Fibroblast of gingiva (primary cell): ENCODE data around the gene PPP1CB.
A peak's percentile ranks its signal among the peaks of the same experiment; 100 is the strongest.
"Not testable (repeated sequence)": the region's sequence is repeated elsewhere in the genome, so short reads cannot be mapped to it uniquely, and the experiment has no call there.

Source experiments
- DNase-seq: peaks from one replicate; pipeline ENCODE4 v3.0.0-alpha.2; 2011; ENCODE audit warnings: low read depth

Gene PPP1CB

DNA sequence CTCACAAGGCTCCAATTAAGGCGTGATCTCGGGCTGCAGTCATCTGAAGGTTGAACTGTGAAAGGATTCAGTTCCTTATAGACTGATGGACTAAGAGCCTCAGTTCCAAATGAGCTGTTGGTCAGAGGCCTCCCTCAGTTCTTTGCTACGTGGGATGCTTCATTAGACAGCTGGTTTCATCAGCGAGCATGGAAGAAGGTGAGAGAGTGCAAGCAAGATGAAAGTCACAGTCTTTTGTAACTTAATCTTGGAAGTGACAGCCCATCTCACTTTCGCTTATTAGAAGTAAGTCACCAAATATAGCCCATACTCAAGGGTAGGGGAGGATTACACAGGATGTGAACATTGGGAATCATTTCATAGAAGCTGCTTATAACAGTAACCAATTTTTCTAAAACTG lies 26.8 kb downstream of the PPP1CB start:
- no peak for DNase-seq

DNA sequence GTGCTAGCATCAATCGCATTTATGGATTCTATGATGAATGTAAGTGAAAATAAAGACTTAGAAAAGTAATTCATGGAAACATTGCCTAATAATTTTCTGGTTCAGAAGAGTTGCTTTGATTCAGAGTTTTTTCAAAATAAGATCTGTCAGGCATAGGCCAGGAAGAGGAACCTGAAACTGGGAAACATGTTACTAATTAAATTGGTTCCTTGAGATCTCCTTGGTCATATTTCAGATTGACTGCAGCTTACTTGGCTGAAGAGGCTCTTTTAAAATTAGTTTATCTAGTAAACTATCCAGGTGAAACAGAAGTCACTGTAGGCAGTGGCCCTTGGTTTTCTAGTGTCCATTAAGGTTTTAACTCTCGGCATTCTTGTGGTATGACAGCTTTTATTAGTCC lies 27.4 kb downstream of the PPP1CB start:
- DNase-seq = peak; percentile 28

DNA sequence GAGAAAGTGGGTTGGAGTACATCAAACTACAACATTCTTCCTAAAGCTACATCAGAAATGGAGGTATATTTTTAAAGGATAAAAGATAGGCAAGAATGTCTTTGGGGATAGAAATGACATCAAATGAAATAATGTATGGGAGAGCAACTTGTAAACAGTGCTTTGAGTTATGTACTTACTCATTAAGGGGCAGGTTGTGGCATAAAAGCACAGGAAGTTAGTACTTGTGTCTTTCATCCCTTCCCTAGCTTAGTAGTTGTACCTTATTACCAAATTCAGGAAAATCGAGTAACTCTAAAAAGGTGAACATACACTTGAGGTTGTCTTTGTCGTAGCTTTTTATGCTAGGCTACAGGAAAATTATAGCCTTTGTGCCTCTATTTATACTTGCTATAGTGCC lies 28.9 kb downstream of the PPP1CB start:
- no peak for DNase-seq

DNA sequence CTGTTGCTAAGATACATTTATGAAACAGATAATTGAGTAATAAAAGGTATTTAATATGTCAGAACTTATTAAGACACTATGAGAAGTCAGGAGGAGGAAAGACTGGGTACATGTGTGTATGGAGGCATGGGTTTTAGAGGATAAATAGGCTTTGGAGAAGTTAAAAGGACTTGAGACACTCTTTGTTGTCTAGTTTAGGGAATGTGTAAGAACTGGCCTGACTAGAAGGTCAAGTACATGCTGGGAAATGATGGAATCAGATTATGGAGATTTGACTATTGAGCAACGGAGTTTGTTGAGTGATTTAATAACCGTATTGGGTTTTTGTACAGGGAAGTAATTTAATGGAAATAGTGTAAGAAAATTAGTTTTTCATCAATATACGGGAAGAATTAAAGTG lies 30.8 kb downstream of the PPP1CB start:
- no peak for DNase-seq

DNA sequence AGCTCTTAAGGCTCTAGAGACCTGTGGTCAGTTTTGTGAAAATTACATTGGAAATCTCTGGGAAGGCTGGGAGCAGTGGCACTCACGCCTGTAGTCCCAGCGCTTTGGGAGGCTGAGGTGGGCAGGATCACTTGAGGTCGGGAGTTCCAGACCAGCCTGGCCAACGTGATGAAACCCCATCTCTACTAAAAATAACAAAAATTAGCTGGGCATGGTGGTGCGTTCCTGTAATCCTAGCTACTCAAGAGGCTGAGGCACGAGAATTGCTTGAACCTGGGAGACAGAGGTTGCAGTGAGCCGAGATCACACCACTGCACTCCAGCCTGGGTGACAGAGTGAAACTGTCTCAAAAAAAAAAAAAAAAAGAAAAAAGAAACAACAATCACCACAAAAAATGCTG lies 32.9 kb downstream of the PPP1CB start:
- not testable (repeated sequence) for DNase-seq

DNA sequence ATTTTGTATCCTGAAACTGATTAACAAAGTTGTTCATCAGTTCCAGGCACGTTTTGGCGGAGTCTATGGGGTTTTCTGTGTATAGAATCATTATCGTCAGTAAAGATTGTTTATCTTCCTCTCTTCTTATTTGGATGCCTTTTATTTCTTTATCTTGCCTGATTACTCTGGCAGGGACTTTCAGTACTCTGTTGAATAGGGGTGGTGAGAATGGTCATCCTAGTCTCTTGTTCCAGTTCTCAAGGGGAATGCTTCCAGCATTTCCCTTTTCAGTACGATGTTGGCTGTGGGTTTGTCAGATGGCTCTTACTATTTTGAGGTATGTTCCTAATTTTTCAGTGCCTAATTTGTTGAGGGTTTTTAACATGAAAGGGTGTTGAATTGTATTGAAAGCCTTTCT lies 45.0 kb downstream of the PPP1CB start:
- DNase-seq = no peak

DNA sequence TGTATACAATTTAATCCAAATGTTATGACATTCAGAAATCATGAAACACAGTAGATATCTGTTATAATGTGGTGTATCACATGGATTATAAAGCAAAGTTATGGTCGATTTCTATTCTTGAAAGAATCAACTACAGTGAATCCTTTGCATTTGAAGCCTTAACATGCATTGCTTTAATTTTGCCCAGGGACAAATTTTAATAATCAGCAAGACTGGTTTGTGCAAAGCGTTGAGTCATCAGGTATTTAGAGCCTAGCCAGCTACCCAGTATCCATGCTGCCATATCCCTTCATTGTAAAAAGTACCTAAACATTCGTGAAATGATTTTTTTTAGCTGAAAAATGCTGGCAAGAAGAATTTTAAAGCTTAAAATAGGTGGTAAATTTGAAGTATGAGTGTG lies 50.1 kb downstream of the PPP1CB start:
- peak; percentile 30 for DNase-seq

DNA sequence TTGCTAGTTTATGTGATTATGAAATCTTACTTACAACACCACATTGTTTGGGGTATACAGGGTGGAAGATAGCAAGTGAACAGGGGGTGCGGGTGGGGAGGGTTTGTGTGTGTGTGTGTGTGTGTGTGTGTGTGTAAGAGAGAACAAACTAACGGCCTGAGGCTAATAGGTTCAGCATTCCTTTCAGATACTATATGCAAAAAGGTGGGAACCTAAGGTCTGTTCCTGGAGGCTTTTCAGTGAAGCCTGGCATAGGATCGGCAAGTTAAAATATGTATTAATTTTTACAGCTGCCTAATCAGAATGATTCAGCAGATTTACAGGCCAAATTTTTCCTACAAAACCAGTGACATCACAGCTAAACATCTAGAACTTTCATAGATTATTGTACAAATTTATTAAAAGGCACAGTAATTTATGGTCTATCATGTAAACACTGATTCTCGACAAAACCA lies 51.4 kb downstream of the PPP1CB start:
- DNase-seq = peak; percentile 67

DNA sequence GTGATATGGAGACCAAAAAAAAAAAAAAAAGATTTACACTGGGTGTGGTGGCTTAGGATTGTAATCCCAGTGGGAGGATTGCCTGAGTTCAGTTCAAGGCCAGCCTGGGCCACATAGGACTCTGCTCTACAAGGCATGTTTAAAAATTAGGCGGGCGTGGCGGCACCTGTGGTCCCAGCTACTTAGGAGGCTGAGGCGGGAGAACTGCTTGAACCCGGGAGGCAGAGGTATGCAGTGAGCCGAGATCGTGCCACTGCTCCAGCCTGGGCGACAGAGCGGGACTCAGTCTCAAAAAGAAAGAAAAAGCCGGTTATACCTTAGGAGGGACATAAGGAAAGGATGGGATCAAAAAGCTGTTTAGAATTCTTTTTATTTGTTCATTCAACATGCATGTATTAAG lies 58.3 kb downstream of the PPP1CB start:
- no peak for DNase-seq

DNA sequence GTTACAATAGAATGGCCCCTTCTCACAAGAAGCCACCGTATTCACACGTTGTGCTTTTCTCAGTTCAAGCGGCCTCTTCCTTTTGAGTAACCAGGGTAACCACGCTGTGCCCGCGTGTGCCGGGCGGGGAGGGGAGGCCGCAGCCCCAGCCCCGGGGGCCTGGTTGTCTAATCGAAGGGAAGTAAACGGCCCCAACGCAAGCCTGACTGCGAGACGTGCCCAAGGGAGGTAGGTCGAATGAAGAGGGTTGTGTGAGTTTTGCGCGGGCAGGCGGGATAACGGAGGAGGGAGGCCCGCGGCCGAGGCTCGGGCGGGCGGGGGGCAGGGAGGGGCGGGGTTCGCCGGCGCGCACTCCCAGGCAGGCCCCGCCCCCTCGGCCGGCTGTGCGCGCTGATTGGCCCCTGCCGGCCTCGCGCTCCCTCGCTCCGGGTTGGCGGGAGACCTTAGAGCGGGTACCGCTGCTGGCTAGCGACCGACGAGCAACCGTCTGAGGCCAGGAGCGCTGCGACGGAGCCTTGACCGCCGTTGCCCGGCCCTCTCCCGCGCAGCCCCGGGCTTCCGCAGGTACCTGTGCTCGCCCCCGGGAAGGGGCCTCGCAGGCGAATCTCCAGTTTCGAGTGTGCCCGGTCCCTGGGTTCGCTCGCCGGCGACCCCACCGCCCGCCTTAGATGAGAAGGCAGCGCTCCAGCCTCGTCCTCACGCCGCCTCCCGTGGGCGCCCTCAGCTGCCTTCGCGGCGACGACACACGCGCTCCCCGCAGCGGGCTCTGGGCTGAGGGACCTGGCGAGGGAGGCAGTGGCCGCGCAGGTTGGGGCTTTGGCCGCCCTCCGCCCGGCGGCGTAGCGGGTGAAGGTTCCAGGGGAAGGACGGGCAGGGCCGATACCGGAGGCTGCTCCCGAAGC lies 59.0 kb downstream of the PPP1CB start, which contains the start of gene SPDYA:
Gene SPDYA, plus strand, starts transcription at position 451 of the 902 bp plus-strand sequence. CDS start 5,181 bp downstream, outside the sequence.
- peak; percentile 50 for DNase-seq

DNA sequence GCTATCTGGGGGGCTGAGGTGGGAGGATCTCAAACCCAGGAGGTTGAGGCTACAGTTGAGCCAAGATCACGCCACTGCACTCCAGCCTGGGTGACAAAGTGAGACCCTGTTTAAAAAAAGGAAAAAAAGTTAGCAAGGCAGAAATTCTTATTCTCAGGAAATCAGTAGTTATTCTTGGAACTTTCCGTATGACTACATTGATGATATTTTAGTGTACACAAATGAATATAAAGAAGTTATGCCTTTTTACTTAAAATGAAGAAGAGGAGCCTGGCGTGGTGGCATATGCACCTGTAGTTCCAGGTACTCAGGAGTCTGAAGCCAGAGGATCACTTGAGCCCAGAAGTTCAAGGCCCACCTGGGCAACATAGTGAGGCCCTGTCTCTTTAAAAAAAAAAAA lies 66.4 kb downstream of the PPP1CB start:
- no peak for DNase-seq

DNA sequence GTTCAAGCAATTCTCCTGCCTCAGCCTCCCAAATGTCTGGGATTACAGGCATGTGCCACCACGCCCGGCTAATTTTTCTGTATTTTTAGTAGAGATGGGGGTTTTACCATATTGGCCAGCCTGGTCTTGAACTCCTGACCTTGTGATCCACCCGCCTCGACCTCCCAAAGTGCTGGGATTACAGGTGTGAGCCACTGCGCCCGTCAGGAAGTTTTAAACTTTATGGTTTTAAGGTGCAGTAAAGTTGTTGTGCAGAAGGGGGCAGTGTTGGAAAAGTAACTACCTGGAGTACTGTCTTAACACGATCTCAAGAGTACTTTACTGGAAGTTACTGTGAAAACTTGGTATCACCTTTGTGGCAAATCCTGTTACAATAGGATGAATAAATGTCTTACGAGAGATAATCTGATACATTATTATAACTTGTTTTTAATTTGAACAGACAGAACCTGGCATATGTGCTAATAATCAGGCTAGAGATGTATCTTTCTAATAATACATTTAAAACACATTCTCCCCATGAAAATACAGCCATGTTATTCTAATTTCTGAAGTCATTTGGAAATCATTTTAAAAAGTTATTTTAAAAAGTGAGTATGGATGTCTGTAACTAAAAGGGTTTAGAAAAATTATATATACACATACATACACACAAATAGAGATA lies 69.8 kb downstream of the PPP1CB start:
- DNase-seq = peak; percentile 31

DNA sequence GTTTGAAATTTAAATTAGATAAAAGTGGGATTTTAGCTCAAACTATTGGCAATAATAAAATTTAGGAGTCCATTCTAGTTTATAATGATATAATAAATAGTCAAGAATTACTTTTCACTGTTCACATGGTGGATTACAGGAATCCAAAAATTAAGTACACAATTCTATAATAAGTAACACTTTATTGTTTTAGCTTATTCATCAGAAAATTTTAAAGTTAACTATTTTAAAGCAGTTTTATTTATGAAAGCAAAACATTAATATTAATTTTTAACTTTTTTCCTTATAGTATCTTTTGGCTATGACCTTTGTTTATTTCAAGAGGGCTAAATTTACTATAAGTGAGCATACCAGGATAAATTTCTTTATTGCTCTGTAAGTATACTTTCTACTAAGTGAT lies 70.4 kb downstream of the PPP1CB start:
- no peak for DNase-seq

DNA sequence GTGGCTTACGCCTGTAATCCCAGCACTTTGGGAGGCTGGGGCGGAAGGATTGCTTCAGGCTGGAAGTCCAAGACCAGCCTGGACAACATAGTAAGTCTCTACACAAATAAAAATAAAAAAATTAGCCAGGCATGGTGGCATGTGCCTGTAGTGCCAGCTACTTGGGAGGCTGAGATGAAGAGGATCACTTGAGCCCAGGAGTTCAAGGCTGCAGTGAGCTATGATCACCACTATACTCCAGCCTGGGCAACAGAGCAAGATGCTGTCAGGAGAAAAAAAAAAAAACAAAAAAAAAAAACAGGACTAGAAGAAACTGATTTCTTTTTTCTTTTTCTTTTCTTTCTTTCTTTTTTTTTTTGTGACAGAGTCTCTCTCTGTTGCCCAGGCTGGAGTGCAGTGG lies 72.6 kb downstream of the PPP1CB start:
- DNase-seq = no peak

DNA sequence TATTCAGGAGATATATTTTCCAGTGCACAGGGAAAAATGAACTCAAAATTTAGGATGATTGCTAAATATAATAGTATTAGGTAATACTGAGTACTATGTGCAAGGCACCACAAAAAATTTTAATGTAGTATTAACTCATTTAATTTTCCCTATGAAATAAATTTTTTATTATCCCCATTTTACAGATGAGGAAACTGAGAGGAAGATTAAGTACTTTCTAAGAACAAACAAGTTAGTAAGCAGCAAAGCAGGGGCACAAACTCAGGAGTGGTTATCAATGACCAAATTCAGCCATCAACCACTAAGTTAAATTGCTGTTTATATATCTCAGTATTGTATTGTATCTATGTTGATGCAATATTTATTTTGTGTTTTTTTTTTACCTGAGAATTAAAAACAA lies 73.2 kb downstream of the PPP1CB start:
- no peak for DNase-seq

DNA sequence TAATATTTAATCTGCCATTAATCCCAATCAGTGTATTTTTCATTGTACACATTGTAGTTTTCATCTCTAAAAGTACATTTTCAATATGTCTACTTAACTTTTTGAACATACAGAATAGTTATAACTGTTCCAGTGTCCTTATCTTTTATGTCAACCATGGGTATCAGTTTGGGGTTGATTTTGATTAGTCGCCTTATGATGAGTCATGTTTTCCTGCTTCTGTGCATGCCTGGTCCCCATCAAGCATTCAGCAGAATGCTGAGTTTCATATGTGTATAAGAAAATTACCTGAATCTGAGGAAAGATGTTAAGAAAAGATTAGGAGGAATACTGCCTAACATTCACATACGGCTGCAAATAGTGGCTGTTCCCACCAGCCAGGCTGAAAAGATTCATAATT lies 76.8 kb downstream of the PPP1CB start:
- no peak for DNase-seq

DNA sequence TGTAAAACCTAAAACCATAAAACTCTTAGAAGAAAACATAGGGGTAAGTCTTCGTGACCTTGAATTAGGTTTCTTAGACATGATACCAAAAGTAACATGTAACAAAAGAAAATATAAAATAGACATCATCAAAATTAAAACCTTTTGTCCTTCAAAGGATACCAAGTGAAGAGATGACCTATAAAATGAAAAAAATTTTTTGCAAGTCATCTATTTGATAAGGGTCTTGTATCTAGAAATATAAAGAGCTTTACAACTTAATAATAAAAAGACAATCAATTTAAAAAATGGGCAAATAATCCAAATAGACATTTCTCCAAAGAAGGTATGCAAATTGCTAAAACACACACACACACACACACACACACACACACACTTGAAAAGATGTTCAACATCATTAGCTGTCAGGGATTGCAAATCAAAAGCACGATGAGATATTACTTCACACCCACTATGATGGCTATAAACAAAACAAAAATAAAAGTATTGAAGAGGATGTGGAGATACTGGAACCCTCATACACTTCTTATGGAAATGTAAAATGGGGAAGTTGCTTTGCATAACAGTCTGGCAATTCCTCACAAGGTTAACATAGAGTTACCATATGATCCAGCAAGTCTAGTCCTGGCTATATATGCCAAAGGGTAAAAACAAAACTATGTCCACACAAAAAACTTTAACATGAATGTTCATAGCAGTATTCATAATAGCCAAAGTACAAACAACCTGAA lies 82.3 kb downstream of the PPP1CB start:
- DNase-seq = no peak

DNA sequence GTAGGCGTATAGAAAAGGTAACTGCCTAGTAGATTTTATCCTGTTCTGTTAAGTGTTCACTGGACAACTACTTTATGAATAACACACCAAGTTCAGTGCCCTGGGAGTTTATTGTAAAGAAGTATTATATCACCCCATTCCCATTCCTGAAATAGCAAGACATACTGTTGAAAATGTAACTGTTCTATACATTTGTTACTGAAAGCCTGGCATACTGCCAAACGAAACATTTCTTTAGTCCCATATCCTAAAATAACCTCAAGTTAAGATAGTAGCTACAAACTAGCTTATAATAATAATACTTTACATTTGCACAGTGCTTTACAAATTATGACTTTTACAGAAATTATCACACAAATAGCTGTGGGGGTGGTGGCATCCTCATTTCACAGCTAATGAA lies 84.2 kb downstream of the PPP1CB start:
- DNase-seq = no peak

DNA sequence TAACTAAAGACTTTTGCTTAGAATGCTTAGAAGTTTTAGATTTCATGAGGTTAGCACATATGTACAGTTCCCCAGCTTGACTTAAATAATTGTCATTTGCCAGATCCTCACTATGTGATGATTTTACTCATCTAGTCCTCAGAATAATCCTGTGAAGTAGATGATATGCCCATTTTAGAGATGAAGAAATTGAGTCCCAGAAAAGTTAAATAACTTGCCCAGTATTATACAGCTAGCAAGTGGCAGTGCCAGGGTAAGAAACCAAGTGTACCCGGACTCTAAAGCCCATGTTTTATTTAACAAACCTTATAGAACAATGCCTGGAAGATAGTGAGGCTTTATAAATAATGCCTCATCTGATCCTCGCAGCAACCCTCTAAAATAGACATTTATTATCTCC lies 87.3 kb downstream of the PPP1CB start:
- no peak for DNase-seq

DNA sequence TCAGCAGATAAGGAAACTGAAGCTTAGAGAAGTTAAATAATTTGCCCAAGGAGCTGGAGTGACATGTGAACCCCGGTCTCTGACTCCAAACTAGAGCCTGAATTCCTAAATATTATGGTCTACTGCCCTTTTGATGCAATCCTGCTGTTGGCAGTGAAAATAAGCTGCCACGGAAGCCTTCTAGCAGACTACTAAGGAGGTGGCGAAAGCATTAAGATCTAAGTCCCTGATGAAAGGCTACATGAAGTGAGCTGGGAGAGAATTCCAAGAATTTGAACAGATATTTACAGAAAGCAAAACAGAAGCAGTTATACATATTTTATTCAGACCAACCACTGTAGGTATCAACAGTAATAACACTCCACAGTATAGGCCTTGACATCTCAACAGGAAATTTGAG lies 90.4 kb downstream of the PPP1CB start:
- no peak for DNase-seq
